ENCODE results near the gene AFP. TPM values are rescaled to one million over a fixed set of nuclear protein-coding genes. Genes with fewer than 3 reads are reported as not detected.
A peak's percentile ranks its signal among the peaks of the same experiment; 100 is the strongest.
"Not testable (repeated sequence)": the region's sequence is repeated elsewhere in the genome, so short reads cannot be mapped to it uniquely, and the experiment has no call there.

AFP gene
- total RNA-seq (not detected), polyA plus RNA-seq (not detected)

GRCh38 chr4:73435984-73436383 is at the start of gene AFP:
TSS of gene AFP (plus strand) at chr4:73436221. CDS start at chr4:73436263, 42 bp downstream.
- POLR2A ChIA-PET (ENCODE audit: partially characterized antibody) = no interaction called here
- Mint-ChIP-seq H3K4me1 (no peaks in the 10 kb centered on the region), H3K9me3 (no peaks in the 10 kb centered on the region), H3K27ac (no peak within 1 kb of the TSS), H3K27me3 (peaks cover 0 to 2% of the 10 kb centered on the region in 2 donors), H3K4me3 (no peak within 1 kb of the TSS), H3K36me3 (no peaks in the 10 kb centered on the region)
- Histone ChIP-seq H3K4me3 (ENCODE audit: low read length in 2 of 2) (no peak within 1 kb of the TSS), H3K4me1 (ENCODE audit: insufficient read depth, low read length) (no peaks in the 10 kb centered on the region), H3K9me3 (ENCODE audit: control insufficient read depth in 1 of 2, low read length in 2 of 2) (no peaks in the 10 kb centered on the region), H3K27me3 (ENCODE audit: insufficient read depth, low read length) (peaks cover 5% of the 10 kb centered on the region), H3K27ac (ENCODE audit: low read depth, low read length) (no peak within 1 kb of the TSS), H3K36me3 (ENCODE audit: insufficient read depth, low read length) (no peaks in the 10 kb centered on the region)
- intact Hi-C loops (cut with micrococcal nuclease) = no loop called here
- no peak for DNase-seq
- CTCF ChIA-PET (ENCODE audit: partially characterized antibody) = no interaction called here

- CTCF ChIA-PET (ENCODE audit: partially characterized antibody) = no interaction called here
- no peaks in the 10 kb centered on the region for H3K36me3 ChIP-seq (ENCODE audit: insufficient read depth, low read length)
Observed at GRCh38 chr4:73387552-73387951, 48.5 kb upstream of the AFP start.

GRCh38 chr4:73388887-73389286 is 47.1 kb upstream of the AFP start:
- POLR2A ChIA-PET (ENCODE audit: partially characterized antibody) = no interaction called here
- no peak overlapping the region for H3K4me3 Mint-ChIP-seq
- intact Hi-C loops (cut with micrococcal nuclease) = no loop called here
- H3K27me3 Mint-ChIP-seq = peaks cover 2 to 3% of the 10 kb centered on the region in 2 donors
- CTCF ChIA-PET (ENCODE audit: partially characterized antibody) = no interaction called here
- H3K27ac Mint-ChIP-seq = no peak overlapping the region
- Histone ChIP-seq H3K4me3 (ENCODE audit: low read length in 2 of 2) (no peak overlapping the region), H3K27me3 (ENCODE audit: insufficient read depth, low read length) (no peaks in the 10 kb centered on the region), H3K27ac (ENCODE audit: low read depth, low read length) (no peak overlapping the region), H3K9me3 (ENCODE audit: control insufficient read depth in 1 of 2, low read length in 2 of 2) (no peaks in the 10 kb centered on the region), H3K4me1 (ENCODE audit: insufficient read depth, low read length) (no peaks in the 10 kb centered on the region), H3K36me3 (ENCODE audit: insufficient read depth, low read length) (no peaks in the 10 kb centered on the region)
- H3K36me3 Mint-ChIP-seq = no peaks in the 10 kb centered on the region
- H3K4me1 Mint-ChIP-seq = no peaks in the 10 kb centered on the region
- peaks cover 2 to 11% (median 6%) of the 10 kb centered on the region in 8 donors for H3K9me3 Mint-ChIP-seq
- no peak for DNase-seq

More at GRCh38 chr4:73387552-73387951, 48.5 kb upstream of the AFP start:
- Mint-ChIP-seq H3K4me1 (no peaks in the 10 kb centered on the region), H3K4me3 (no peak overlapping the region), H3K36me3 (no peaks in the 10 kb centered on the region), H3K27me3 (peaks cover 1 to 2% of the 10 kb centered on the region in 2 donors), H3K9me3 (peaks cover 2 to 11% (median 6%) of the 10 kb centered on the region in 8 donors), H3K27ac (no peak overlapping the region)
- Histone ChIP-seq H3K4me3 (ENCODE audit: low read length in 2 of 2) (no peak overlapping the region), H3K27me3 (ENCODE audit: insufficient read depth, low read length) (no peaks in the 10 kb centered on the region), H3K4me1 (ENCODE audit: insufficient read depth, low read length) (no peaks in the 10 kb centered on the region), H3K9me3 (ENCODE audit: control insufficient read depth in 1 of 2, low read length in 2 of 2) (no peaks in the 10 kb centered on the region), H3K27ac (ENCODE audit: low read depth, low read length) (no peak overlapping the region)
- POLR2A ChIA-PET (ENCODE audit: partially characterized antibody) = no interaction called here
- DNase-seq = no peak
- intact Hi-C loops (cut with micrococcal nuclease) = no loop called here

- Mint-ChIP-seq H3K9me3 (peaks cover 0 to 11% (median 6%) of the 10 kb centered on the region in 8 donors), H3K27ac (peak overlapping the region in 1 of 7 donors; percentile 14)
- CTCF ChIA-PET (ENCODE audit: partially characterized antibody); H3K36me3 Mint-ChIP-seq; H3K36me3 ChIP-seq (ENCODE audit: insufficient read depth, low read length); H3K27me3 Mint-ChIP-seq; H3K9me3 ChIP-seq (ENCODE audit: control insufficient read depth in 1 of 2, low read length in 2 of 2); POLR2A ChIA-PET (ENCODE audit: partially characterized antibody); H3K4me3 ChIP-seq (ENCODE audit: low read length in 2 of 2); intact Hi-C loops (cut with micrococcal nuclease); H3K4me1 Mint-ChIP-seq; H3K27me3 ChIP-seq (ENCODE audit: insufficient read depth, low read length); H3K4me1 ChIP-seq (ENCODE audit: insufficient read depth, low read length); H3K4me3 Mint-ChIP-seq; DNase-seq; H3K27ac ChIP-seq (ENCODE audit: low read depth, low read length): not testable (repeated sequence)
Observed at GRCh38 chr4:73389663-73390062, 46.4 kb upstream of the AFP start.

- Histone ChIP-seq H3K4me1 (ENCODE audit: insufficient read depth, low read length) (no peaks in the 10 kb centered on the region), H3K36me3 (ENCODE audit: insufficient read depth, low read length) (no peaks in the 10 kb centered on the region), H3K9me3 (ENCODE audit: control insufficient read depth in 1 of 2, low read length in 2 of 2) (no peaks in the 10 kb centered on the region), H3K27me3 (ENCODE audit: insufficient read depth, low read length) (no peaks in the 10 kb centered on the region), H3K27ac (ENCODE audit: low read depth, low read length) (no peak overlapping the region), H3K4me3 (ENCODE audit: low read length in 2 of 2) (no peak overlapping the region)
- intact Hi-C loops (cut with micrococcal nuclease) = no loop called here
- CTCF ChIA-PET (ENCODE audit: partially characterized antibody) = no interaction called here
- no peak for DNase-seq
- Mint-ChIP-seq H3K36me3 (no peaks in the 10 kb centered on the region), H3K4me1 (no peaks in the 10 kb centered on the region), H3K27ac (no peak overlapping the region), H3K9me3 (peaks cover 0 to 7% (median 3%) of the 10 kb centered on the region in 8 donors), H3K4me3 (no peak overlapping the region), H3K27me3 (peaks cover 2 to 3% of the 10 kb centered on the region in 2 donors)
- POLR2A ChIA-PET (ENCODE audit: partially characterized antibody) = no interaction called here
Observed at GRCh38 chr4:73391774-73392173, 44.2 kb upstream of the AFP start.

- Histone ChIP-seq H3K9me3 (ENCODE audit: control insufficient read depth in 1 of 2, low read length in 2 of 2) (no peaks in the 10 kb centered on the region), H3K36me3 (ENCODE audit: insufficient read depth, low read length) (no peaks in the 10 kb centered on the region), H3K4me1 (ENCODE audit: insufficient read depth, low read length) (no peaks in the 10 kb centered on the region), H3K4me3 (ENCODE audit: low read length in 2 of 2) (no peak overlapping the region), H3K27ac (ENCODE audit: low read depth, low read length) (no peak overlapping the region), H3K27me3 (ENCODE audit: insufficient read depth, low read length) (no peaks in the 10 kb centered on the region)
- intact Hi-C loops (cut with micrococcal nuclease) = no loop called here
- Mint-ChIP-seq H3K4me3 (no peak overlapping the region), H3K27ac (no peak overlapping the region), H3K36me3 (no peaks in the 10 kb centered on the region), H3K4me1 (no peaks in the 10 kb centered on the region), H3K9me3 (peaks cover 0 to 7% (median 0%) of the 10 kb centered on the region in 8 donors), H3K27me3 (peaks cover 0 to 4% of the 10 kb centered on the region in 2 donors)
- ChIA-PET POLR2A (ENCODE audit: partially characterized antibody) (no interaction called here), CTCF (ENCODE audit: partially characterized antibody) (no interaction called here)
- DNase-seq = no peak
Observed at GRCh38 chr4:73392936-73393335, 43.1 kb upstream of the AFP start.

GRCh38 chr4:73396304-73396703 is 39.7 kb upstream of the AFP start:
- POLR2A ChIA-PET (ENCODE audit: partially characterized antibody) = no interaction called here
- Mint-ChIP-seq H3K27ac (no peak overlapping the region), H3K9me3 (no peaks in the 10 kb centered on the region), H3K4me1 (no peaks in the 10 kb centered on the region), H3K36me3 (no peaks in the 10 kb centered on the region), H3K27me3 (peaks cover 0 to 4% of the 10 kb centered on the region in 2 donors), H3K4me3 (no peak overlapping the region)
- Histone ChIP-seq H3K4me3 (ENCODE audit: low read length in 2 of 2) (no peak overlapping the region), H3K27me3 (ENCODE audit: insufficient read depth, low read length) (no peaks in the 10 kb centered on the region), H3K4me1 (ENCODE audit: insufficient read depth, low read length) (no peaks in the 10 kb centered on the region), H3K9me3 (ENCODE audit: control insufficient read depth in 1 of 2, low read length in 2 of 2) (no peaks in the 10 kb centered on the region), H3K27ac (ENCODE audit: low read depth, low read length) (no peak overlapping the region), H3K36me3 (ENCODE audit: insufficient read depth, low read length) (no peaks in the 10 kb centered on the region)
- CTCF ChIA-PET (ENCODE audit: partially characterized antibody) = no interaction called here
- intact Hi-C loops (cut with micrococcal nuclease) = no loop called here
- DNase-seq = no peak
